Activated naive CD4-positive, alpha-beta T cell treated with Interleukin-2 at 50 U/mL for 16 hours (primary cell): ENCODE results near the gene CUEDC2.

Experiments used
- DNase-seq: peaks from one replicate; pipeline ENCODE4 v3.0.0-alpha.2; 2020

Gene CUEDC2

DNA sequence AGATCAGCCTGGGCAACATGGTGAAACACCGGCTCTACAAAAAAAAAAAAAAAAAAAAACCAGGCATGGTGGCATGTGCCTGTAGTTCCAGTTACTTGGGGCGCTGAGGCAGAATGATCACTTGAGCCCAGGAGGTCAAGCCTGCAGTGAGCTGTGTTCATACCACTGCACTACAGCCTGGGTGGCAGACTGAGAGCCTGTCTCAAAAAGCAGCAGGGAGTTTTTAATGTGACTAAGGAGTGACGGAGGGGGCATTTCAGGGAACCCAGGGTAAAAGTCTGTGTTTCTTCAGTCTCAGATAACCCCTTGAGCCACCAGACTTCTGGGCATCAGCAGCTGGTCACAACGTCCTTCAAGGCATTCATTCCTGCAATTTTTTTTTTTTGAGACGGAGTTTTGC, 21.1 kb upstream of the CUEDC2 start:
- DNase-seq = no peak

- DNase-seq = peak; percentile 75
These were observed 20.4 kb upstream of the CUEDC2 start for GRCh38 chr10:102452672-102453340.

DNA sequence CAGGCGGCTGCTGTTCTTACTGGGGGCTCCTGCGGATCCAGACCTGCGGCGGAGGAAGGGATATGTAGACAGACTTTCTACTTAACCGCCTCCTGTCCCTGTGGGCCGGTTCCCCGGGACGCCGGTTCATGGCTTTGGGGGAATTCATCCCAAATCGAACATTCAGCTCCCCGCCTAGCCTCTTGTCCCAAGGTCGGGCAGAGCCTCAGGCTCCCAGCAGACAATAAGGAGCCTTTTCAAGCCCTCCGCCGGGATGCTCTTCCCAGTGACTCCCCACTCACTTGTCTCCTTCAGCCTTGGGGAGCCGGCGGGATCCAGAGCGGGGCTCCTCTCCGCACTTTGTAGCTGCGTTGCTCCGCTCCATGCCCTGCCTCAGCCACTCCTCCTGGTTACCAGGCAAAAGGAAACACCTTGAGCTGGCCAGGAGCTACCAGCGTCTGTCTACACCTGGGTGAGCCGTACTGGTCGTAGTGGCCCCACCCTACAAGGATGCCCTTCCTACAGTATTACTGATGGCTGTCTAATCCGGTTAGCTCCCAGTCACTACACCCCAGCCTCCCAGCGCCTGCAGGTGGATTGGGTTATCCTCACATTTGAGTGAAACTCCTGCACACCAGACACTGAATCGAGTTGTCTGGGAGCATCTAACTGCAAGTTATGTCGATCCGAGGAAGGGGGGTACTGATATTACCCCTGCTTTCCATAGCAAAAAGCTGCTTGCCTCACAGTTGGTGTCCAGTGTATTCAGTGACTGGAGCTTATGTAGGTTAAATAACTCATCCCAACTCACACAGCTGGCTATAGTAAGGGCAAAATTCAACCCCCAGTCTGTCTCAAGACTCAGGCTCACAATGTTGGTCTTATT, 19.0 kb upstream of the CUEDC2 start, which contains the start of gene C10orf95:
TSS of gene C10orf95 (minus strand) at position 439 of the 865 bp plus-strand sequence. CDS start 450 bp downstream, outside the sequence.
- no peak for DNase-seq

- peak; percentile 85 for DNase-seq
These were observed 18.2 kb upstream of the CUEDC2 start for GRCh38 chr10:102450374-102451104.

GRCh38 chr10:102450124-102450373, 17.7 kb upstream of the CUEDC2 start:
- DNase-seq = no peak

DNA sequence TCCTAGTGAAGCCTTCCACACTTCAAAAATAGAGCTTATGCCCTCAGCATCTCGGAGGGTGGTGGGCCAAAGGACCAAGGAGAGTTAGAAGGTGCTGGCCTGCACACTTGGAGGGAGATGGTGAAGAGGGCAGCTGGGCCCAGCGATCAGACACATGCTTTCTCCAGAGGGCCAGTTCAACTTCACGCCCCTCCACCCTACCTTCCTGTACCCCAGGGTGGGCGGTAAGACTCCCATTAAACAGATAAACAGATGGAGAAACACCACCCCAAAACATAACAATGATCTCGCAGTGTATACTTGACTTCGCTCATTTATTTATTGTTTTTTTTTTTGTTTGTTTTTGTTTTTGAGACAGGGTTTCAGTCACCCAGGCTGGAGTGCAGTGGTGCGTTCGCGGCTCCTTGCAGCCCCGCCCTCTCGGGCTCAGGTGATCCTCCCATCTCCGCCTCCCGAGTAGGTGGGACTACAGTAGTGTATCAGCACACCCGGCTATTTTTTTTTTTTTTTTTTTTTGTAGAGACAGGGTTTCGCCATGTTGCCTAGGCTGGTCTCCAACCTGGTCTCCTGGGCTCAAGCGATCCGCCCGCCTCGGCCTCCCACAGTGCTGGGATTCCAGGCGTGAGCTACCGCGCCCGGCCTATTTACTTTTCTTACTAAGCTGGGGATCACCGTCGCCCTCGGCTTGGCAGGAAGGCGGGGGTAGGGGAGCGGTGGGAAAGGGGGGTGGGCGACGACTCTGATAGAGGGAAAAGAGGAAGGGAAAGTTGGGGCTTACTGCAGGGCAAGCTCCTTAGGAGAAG, 17.1 kb upstream of the CUEDC2 start:
- peak; percentile 90 for DNase-seq

DNA sequence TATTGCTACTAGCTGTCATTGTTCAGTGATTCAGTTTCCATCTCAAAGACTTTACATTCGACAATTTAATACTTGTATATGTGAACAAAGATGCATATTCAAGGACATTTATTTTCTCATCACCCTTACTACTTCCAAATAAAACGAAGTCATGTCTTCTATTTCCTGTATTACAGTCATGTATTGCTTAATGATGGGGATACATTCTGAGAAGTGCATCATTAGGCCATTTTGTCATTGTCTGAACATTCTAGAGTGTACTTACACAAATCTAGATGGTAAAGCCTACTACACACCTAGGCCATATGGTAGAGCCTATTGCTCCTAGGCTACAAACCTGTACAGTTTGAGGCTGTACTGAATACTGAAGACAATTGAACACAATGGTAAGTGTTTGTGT, 12.5 kb upstream of the CUEDC2 start:
- no peak for DNase-seq

DNA sequence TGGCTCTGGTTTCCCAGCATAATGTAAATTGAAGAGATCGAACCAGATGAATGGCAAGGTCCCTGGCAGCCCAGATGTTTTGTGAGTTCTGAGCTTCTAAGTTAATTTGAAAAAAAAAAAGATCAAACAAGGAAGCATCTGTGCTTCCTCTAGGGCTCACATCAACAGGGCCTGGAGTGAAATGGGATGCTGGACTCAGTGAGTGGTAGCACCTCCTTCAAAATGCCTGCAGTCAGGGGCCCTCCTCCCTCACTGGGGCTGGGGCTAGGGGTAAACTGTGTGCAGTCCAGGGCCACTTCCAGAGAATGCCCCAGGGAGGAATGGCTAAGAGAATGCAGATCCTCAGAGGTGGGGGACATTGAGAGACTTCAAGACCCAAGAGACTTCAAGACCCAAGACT, 6.0 kb upstream of the CUEDC2 start:
- DNase-seq = no peak

DNA sequence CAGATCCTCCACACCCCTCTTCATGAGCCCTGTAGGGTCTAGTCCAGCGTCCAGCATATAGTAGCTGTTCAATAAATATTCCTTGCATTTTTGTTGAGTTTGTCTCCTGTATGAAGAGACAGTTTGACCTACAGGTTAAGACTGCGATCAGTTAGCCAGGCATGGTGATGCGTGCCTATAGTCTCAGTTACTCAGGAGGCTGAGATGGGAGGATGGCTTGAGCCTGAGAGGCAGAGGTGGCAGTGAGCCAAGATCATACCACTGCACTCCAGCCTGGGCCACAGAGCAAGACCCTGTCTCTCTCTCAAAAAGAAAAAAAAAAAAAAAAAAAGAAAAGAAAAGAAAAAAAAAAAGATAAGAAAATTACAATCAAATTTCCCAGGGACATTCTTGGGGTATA, 5.1 kb upstream of the CUEDC2 start:
- DNase-seq = no peak

- DNase-seq = no peak
These were observed 3.9 kb upstream of the CUEDC2 start for GRCh38 chr10:102436312-102436711.

- peak; percentile 44 for DNase-seq
These were observed 3.3 kb upstream of the CUEDC2 start for GRCh38 chr10:102435529-102436233.

- no peak for DNase-seq
These were observed 2.7 kb upstream of the CUEDC2 start for GRCh38 chr10:102435133-102435497.

DNA sequence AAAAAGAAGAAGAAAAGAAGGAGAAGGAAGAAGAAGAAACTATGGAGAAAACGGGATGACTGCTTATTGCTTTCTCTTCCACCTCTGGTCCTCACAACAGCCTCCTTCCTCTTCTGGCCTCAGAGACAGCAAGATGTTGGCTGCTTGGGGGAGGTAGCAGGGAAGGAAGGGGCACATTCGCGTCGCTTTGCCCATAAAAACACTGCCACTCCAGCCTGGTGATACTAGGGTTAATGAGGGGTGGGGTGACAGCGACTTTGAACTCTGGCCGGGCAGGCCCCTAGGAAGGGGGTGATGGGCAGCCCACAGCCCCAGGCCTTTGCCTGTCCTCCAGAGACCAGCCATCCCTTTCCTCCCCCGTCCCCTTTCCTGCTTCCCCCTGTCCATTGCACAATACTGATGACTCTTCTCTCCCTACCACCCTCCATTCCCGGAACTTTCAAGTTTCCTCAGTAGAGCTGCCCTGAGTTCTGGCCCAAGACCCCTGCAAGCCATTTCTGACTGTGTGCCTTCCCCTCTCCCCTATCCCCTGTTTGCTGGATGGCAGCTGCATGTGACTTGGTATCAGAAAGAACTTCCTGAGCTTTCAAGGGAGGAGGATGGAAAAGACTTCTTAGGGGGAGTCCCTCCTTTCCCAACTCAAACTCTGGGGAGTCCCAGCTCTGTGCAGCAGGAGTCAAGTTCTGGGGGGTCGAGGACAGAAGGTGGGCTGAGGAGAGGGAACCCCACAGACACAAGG, 2.2 kb upstream of the CUEDC2 start:
- no peak for DNase-seq

DNA sequence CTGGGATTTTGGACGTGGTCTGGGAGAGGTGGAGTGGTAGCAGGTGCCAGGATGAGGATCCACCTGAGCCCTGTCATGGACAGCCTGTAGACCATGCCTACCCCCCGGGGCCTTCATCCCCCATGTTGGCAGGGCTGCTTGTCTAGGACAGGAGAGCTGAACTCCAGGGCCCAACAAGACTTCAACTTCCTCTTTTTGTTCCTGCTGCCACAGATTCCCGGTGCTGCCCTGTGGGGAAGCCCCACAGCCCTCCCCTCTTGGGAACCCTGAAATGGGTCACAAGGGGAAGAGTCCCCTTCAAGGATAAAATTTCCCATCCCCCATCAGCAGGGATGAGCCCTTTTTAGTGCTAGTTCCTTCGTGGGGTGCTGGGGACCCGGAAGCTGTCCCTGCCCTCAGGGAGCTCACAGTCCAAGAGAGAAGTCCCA, 1.3 kb upstream of the CUEDC2 start:
- no peak for DNase-seq

DNA sequence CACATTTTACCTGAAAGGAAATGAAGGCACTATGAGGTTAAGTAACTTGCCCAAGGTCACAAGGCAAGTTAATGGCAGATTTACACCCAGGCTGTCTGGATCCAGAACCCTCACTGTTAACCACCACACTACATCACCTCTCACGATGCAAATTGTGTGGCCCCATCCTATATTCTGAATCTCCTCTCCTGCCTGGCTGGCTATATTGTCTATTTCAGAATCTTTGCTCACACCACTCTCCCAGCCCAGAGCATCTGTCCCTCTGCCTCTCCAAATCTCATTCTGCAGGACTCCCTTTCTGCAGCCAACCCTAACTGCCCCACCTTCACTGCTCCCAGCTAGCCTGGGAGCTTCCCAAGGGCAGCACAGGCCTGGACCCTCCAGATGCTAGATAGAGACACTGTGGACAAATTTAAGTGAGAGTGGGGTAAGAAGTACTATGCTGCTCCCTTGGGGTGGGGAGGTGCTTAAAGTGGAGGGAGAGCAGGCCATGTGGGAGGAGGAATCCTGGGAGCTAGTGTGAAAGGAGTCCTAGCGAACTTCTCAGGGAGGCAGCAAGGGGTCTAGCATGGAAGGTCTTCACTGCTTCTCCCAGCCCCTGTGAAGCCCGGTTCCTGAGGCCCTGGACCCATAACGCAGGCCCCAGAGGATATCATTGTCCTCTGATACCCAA, 786 bp downstream of the CUEDC2 start:
- DNase-seq = no peak

DNA sequence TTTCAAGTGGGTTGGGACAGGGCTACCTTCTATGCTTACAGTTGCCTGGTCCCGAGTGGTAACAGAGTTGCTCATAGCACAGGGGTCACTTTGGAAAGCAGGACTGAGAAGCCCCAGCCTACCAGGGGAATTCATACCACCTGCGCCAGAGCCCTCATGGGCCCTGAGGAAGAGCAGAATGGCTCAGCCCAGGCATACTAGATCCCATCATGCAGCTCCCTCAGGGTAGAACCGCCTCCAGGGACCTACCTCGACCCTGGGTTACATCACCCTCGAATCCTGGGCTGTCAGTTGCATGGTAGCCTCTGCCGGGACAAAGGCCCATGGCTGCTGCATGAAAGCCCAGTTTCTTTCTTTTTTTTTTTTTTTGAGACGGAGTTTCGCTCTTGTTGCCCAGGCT, 2.9 kb downstream of the CUEDC2 start:
- DNase-seq = no peak

- DNase-seq = no peak
These were observed 5.5 kb downstream of the CUEDC2 start for GRCh38 chr10:102426803-102427287.

DNA sequence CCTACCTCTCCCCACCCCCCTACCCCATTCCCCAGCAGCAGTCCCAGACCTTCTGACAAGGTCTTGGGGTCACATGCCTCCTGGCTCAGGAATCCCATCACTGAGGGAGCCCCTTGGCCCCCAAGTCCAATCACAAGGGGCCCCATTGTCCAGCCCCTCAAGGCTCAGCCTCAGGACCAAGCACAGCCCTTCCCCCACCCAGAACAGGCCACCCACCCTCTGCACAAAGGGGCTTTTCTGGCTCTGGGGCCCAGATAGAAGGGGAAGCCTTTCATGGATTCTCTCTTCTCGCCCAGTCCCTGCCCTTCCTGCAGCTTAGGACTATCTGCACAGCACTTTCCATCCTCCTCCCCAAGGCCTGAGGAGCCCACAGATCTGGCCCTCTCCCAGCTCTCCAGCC, 6.9 kb downstream of the CUEDC2 start:
- DNase-seq = no peak

DNA sequence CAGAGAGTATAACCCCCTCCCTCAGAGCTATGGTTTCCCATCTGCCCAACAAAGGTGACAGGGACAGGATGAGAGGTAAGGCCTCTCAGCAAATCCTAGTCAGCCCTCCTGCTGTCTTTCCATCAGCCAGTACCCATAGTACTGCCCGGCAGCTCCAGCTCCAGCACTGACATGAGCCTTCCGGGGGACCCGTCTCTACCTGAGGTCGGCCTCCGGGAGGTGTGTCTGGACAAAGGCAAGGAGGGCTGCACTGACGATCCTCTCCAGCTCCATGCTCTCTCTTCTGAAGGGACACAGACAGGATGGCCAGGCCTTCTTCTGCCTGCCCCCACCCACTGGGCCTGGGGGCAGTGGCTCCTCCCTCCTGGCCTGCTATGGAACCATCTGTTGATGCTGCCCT, 7.5 kb downstream of the CUEDC2 start:
- DNase-seq = no peak

GRCh38 chr10:102424145-102424544, 8.2 kb downstream of the CUEDC2 start:
- DNase-seq = no peak
